H9 (cell line): Measurements from ENCODE around the gene KRT79. TPM values are rescaled to one million over a fixed set of nuclear protein-coding genes. Genes with fewer than 3 reads are reported as not detected.
A peak's percentile ranks its signal among the peaks of the same experiment; 100 is the strongest.

Experiments
- DNase-seq: peaks from one replicate; pipeline ENCODE4 v3.0.0-alpha.2; 2017
- H2AFZ ChIP-seq: one replicate; pipeline ENCODE4 v1.6.1; 2013; ENCODE audit warnings: mild to moderate bottlenecking, low read length, control low read depth, moderate library complexity
- H2AK5ac ChIP-seq: 2 replicates; pipeline ENCODE4 v1.6.1; 2013; ENCODE audit warnings: low read length, control low read depth, mixed read lengths; ENCODE audit not compliant: insufficient read length
- H2BK120ac ChIP-seq: one replicate; pipeline ENCODE4 v1.6.1; 2013; ENCODE audit warnings: low read depth, mild to moderate bottlenecking, low read length, control low read depth, inconsistent platforms; ENCODE audit not compliant: poor library complexity, severe bottlenecking
- H2BK12ac ChIP-seq: 2 replicates; pipeline ENCODE4 v1.6.1; 2013; ENCODE audit warnings: low read length, control low read depth, mixed read lengths, low read depth; ENCODE audit not compliant: insufficient read length
- H2BK15ac ChIP-seq: 2 replicates; pipeline ENCODE4 v1.6.1; 2013; ENCODE audit warnings: low read depth, low read length, control low read depth
- H2BK20ac ChIP-seq: one replicate; pipeline ENCODE4 v1.6.1; 2013; ENCODE audit warnings: low read depth, mild to moderate bottlenecking, low read length, control low read depth, inconsistent platforms; ENCODE audit not compliant: poor library complexity, severe bottlenecking
- H2BK5ac ChIP-seq: 2 replicates; pipeline ENCODE4 v1.6.1; 2013; ENCODE audit warnings: low read length, control low read depth, mixed read lengths; ENCODE audit not compliant: insufficient read length
- H3K14ac ChIP-seq: 2 replicates; pipeline ENCODE4 v1.6.1; 2013; ENCODE audit warnings: low read length, control low read depth; ENCODE audit not compliant: insufficient read depth
- H3K18ac ChIP-seq: 2 replicates; pipeline ENCODE4 v1.6.1; 2013; ENCODE audit warnings: low read depth, mild to moderate bottlenecking, mixed read lengths, low read length, control low read depth; ENCODE audit not compliant: insufficient read length
- H3K23ac ChIP-seq: 2 replicates; pipeline ENCODE4 v1.6.1; 2013; ENCODE audit warnings: low read length, control low read depth, mixed read lengths, low read depth; ENCODE audit not compliant: insufficient read length
- H3K23me2 ChIP-seq: 2 replicates; pipeline ENCODE4 v1.6.1; 2013; ENCODE audit warnings: low read depth, mild to moderate bottlenecking, mixed read lengths, low read length, control low read depth; ENCODE audit not compliant: insufficient read length, poor library complexity, severe bottlenecking
- H3K27ac ChIP-seq: 2 replicates; pipeline ENCODE4 v1.5.1; 2013; ENCODE audit warnings: low read length, control low read depth, mixed read lengths, low read depth; ENCODE audit not compliant: insufficient read length
- H3K27me3 ChIP-seq: 2 replicates; pipeline ENCODE4 v1.6.1; 2013; ENCODE audit warnings: low read length, control low read depth, inconsistent platforms; ENCODE audit not compliant: insufficient read depth
- H3K4ac ChIP-seq: 2 replicates; pipeline ENCODE4 v1.6.1; 2013; ENCODE audit warnings: low read depth, mild to moderate bottlenecking, control low read depth, inconsistent platforms, low read length, moderate library complexity
- H3K4me1 ChIP-seq: 2 replicates; pipeline ENCODE4 v1.6.1; 2013; ENCODE audit warnings: low read length, control low read depth, inconsistent platforms; ENCODE audit not compliant: insufficient read depth
- H3K4me2 ChIP-seq: 2 replicates; pipeline ENCODE4 v1.6.1; 2013; ENCODE audit warnings: low read length, control low read depth, mixed read lengths; ENCODE audit not compliant: insufficient read length, insufficient read depth
- H3K56ac ChIP-seq: 2 replicates; pipeline ENCODE4 v1.6.1; 2013; ENCODE audit warnings: low read depth, mild to moderate bottlenecking, mixed read lengths, low read length, control low read depth; ENCODE audit not compliant: insufficient read length
- H3K79me1 ChIP-seq: 2 replicates; pipeline ENCODE4 v1.6.1; 2013; ENCODE audit warnings: low read depth, mild to moderate bottlenecking, moderate library complexity, low read length, control low read depth, inconsistent platforms; ENCODE audit not compliant: insufficient read depth, poor library complexity, severe bottlenecking
- H3K79me2 ChIP-seq: 2 replicates; pipeline ENCODE4 v1.6.1; 2013; ENCODE audit warnings: low read length, control low read depth, inconsistent platforms; ENCODE audit not compliant: insufficient read depth
- H3K9ac ChIP-seq: 2 replicates; pipeline ENCODE4 v1.6.1; 2013; ENCODE audit warnings: low read length, control low read depth, mixed read lengths; ENCODE audit not compliant: insufficient read length; ENCODE audit errors: extremely low read depth
- H3K9me3 ChIP-seq: one replicate; pipeline ENCODE4 v1.6.1; 2013; ENCODE audit warnings: low read depth, low read length, inconsistent platforms; ENCODE audit not compliant: control insufficient read depth
- H3T11ph ChIP-seq: one replicate; pipeline ENCODE4 v1.6.1; 2013; ENCODE audit warnings: mild to moderate bottlenecking, low read length, control low read depth, inconsistent platforms
- H4K20me1 ChIP-seq: one replicate; pipeline ENCODE4 v1.6.1; 2013; ENCODE audit not compliant: control insufficient read depth, insufficient read length, insufficient read depth
- H4K5ac ChIP-seq: 2 replicates; pipeline ENCODE4 v1.6.1; 2013; ENCODE audit warnings: low read depth, mild to moderate bottlenecking, mixed read lengths, low read length, control low read depth; ENCODE audit not compliant: insufficient read length
- H4K8ac ChIP-seq: replicated peaks from 2 replicates; pipeline ENCODE4 v1.6.1; 2013; ENCODE audit warnings: low read length, control low read depth, mixed read lengths, low read depth; ENCODE audit not compliant: insufficient read length
- H4K91ac ChIP-seq: 2 replicates; pipeline ENCODE4 v1.6.1; 2013; ENCODE audit warnings: low read depth, mild to moderate bottlenecking, moderate library complexity, mixed read lengths, low read length, control low read depth; ENCODE audit not compliant: insufficient read length
- H3K27ac Mint-ChIP-seq, 3 experiments: 2 replicates in 2 of 3; 3 replicates in 1 of 3; pipeline ENCODE4 v1.8.0; 2020 to 2021; ENCODE audit warnings: mixed read lengths in 3 of 3, mild to moderate bottlenecking in 1 of 3, moderate library complexity in 1 of 3
- H3K27me3 Mint-ChIP-seq: 2 replicates; pipeline ENCODE4 v1.8.0; 2021; ENCODE audit warnings: low read depth, mild to moderate bottlenecking, moderate library complexity, mixed read lengths
- H3K36me3 Mint-ChIP-seq, 3 experiments: 2 replicates in 2 of 3; 3 replicates in 1 of 3; pipeline ENCODE4 v1.8.0; 2020 to 2021; ENCODE audit warnings: low read depth in 3 of 3, mixed read lengths in 3 of 3; ENCODE audit not compliant: insufficient read depth in 1 of 3
- H3K4me1 Mint-ChIP-seq, 2 experiments: 2 replicates each; pipeline ENCODE4 v1.8.0; 2020; ENCODE audit warnings: mixed read lengths in 2 of 2
- H3K4me3 Mint-ChIP-seq, 2 experiments: 2 replicates in 1 of 2; 3 replicates in 1 of 2; pipeline ENCODE4 v1.8.0; 2020 to 2021; ENCODE audit warnings: mild to moderate bottlenecking in 2 of 2, mixed read lengths in 2 of 2, moderate library complexity in 1 of 2
- H3K9me3 Mint-ChIP-seq, 2 experiments: 2 replicates in 1 of 2; 3 replicates in 1 of 2; pipeline ENCODE4 v1.8.0; 2020; ENCODE audit warnings: mild to moderate bottlenecking in 2 of 2, mixed read lengths in 2 of 2, moderate library complexity in 1 of 2
- CTCF ChIP-seq: fragments of 200-600 bp; sonication (generic); conservative IDR thresholded peaks from 3 replicates; pipeline ENCODE4 v1.8.0; 2021; ENCODE audit warnings: antibody characterized with exemption, mild to moderate bottlenecking
- WGBS: extraction: QIAGEN DNeasy Blood & Tissue Kit; methylation state at CpG from one replicate; pipeline ENCODE4 v1.1.7; 2013; ENCODE audit warnings: missing lambda C conversion rate, low lambda C conversion rate, mixed read lengths; ENCODE audit not compliant: insufficient read length; ENCODE audit errors: extremely low coverage; 5-methylcytosine and 5-hydroxymethylcytosine counted together
- total RNA-seq: library from RNA; stranded (reverse); gene quantifications from 2 replicates; pipeline ENCODE4 v1.2.1, GENCODE V29; 2021

Gene KRT79
- total RNA-seq, 1 experiment from 2014 or later = not detected

GRCh38 chr12:52848661-52849255 lies 14.6 kb upstream of the KRT79 start, which contains the start of gene KRT78:
Gene KRT78 (minus strand): TSS chr12:52848994. CDS start chr12:52848930, 64 bp downstream.
- Mint-ChIP-seq H3K27me3 (peaks cover 12% of the 10 kb centered on the region), H3K4me1 (peaks cover 0 to 4% of the 10 kb centered on the region in 2 experiments; a peak in 1 of 4 replicates), H3K9me3 (no peaks in the 10 kb centered on the region), H3K4me3 (no peak within 1 kb of the TSS; a peak in 1 of 5 replicates), H3K36me3 (no peaks in the 10 kb centered on the region), H3K27ac (peak within 1 kb of the TSS in 1 of 3 experiments; percentile 17; a peak in 1 of 7 replicates)
- Histone ChIP-seq H2BK5ac (no peak within 1 kb of the TSS), H2AFZ (no peak within 1 kb of the TSS), H3K18ac (no peak within 1 kb of the TSS), H3K56ac (no peak within 1 kb of the TSS), H3K27me3 (no peaks in the 10 kb centered on the region), H3T11ph (no peak within 1 kb of the TSS), H2BK20ac (no peak within 1 kb of the TSS), H4K5ac (no peak within 1 kb of the TSS), H3K4ac (no peak within 1 kb of the TSS), H2AK5ac (no peak within 1 kb of the TSS), H3K4me2 (no peak within 1 kb of the TSS), H4K8ac (no peak within 1 kb of the TSS), H3K9ac (no peak within 1 kb of the TSS), H2BK15ac (no peak within 1 kb of the TSS), H2BK12ac (no peak within 1 kb of the TSS), H3K23me2 (no peaks in the 10 kb centered on the region), H3K4me1 (no peaks in the 10 kb centered on the region), H4K20me1 (no peaks in the 10 kb centered on the region), H4K91ac (no peak within 1 kb of the TSS), H3K14ac (peak within 1 kb of the TSS; percentile 21; the same call in 1 of the 2 replicates), H3K9me3 (no peaks in the 10 kb centered on the region), H3K79me2 (no peaks in the 10 kb centered on the region), H3K79me1 (no peaks in the 10 kb centered on the region), H3K27ac (no peak within 1 kb of the TSS), H3K23ac (no peak within 1 kb of the TSS), H2BK120ac (no peak within 1 kb of the TSS)
- WGBS = no CpG with 5 or more reads among the region's 16 CpGs
- no peak for TF ChIP-seq CTCF
- peak; percentile 27 for DNase-seq
